Measurements from ENCODE around the gene UBE4B.
A peak's percentile ranks its signal among the peaks of the same experiment; 100 is the strongest.

The UBE4B gene

GRCh38 chr1:10121688-10122087, 88.9 kb downstream of the UBE4B start:
- no peak for DNase-seq

DNA sequence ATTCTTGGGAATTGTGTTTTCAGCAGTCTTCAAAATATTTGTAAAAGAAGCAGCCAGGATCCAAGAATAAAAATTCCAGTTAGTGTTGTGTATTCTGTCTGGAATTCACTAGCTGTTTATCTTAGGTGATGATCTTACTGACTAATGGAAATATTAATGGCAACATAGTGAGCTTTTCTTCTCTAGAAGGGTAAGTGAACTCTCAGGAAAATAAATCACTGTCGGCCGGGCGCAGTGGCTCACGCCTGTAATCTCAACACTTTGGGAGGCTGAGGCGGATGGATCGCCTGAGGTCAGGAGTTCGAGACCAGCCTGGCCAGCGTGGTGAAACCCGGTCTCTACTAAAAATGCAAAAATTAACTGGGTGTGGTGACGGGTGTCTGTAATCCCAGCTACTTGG, 90.2 kb downstream of the UBE4B start:
- no peak for DNase-seq

DNA sequence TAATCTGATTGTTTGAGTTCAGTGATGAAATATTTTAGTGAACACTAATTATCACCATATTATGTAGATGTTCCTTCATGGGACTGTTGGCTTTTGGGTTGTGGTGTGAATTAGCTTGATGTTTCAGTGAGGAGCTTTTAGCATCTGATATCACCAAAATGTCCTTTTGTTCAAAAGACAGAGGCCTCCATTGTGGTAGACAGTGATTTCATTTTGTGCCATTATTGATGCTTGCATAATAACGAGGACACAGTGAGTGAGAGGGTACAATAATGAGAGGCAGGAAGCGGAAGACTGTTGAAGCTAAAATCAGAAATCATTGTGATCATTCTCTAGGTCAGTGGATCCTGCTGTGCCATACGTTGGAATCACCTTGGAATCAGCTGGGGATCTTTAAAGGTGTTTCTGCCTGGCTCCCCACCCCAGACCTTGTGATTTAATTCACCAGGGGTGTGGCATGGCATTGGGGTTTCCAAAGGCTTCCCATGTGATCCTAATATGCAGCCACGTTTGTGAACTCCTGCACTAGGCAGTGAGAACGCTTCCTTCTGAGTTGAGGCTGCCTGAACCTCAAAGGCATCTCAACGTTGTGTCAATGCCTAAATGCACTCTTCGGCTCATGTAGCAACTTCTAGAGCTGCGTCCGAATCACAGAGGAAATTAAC, 95.5 kb downstream of the UBE4B start:
- DNase-seq, result no peak

- no peak for DNase-seq
Measured at GRCh38 chr1:10132316-10132715, 99.6 kb downstream of the UBE4B start.

DNA sequence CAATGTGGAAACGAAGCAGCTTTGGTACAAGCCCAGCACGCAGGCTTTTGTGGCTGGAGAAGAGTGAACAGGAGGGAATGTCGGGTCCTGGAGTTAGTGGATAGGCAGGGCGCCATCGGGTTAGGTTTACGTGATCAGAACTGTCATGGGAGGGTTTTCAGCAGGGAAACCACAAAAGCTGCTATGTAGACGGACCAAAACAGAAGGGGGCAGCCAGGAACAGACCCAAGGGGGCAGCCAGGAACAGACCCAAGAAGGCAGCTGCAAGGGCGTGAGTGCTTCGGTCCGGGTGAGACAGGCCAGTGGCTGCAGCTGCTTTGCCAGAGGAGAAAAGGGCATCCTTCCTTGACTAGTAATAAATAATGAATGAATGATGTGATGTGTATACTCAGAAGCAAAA, 100.1 kb downstream of the UBE4B start:
- DNase-seq, result no peak

GRCh38 chr1:10140981-10141380, 108.2 kb downstream of the UBE4B start:
- no peak for DNase-seq

DNA sequence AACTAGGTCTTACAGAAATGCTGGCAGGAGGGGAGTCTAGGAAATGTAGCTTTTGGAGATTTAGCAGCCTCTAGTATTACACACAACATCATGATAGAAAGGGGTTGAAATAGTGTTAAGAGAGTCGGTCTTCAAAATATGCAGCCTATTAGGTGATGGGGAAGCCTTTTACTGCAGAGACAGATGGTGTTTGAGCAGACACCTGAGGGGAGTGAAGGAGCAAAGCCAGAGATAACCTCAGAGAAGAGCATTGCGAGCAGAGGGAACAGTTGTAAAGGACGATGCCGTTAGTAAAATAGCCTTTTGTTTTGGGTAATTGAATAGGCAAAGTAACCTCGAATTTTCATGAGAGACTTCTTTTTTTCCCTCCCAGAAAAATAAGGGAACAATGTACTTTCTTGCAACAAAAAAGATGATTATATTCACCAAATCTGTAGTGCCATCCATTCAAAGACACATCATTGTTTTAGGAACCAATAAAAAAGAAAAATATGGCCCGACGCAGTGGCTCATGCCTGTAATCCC, 111.3 kb downstream of the UBE4B start:
- no peak for DNase-seq

DNA sequence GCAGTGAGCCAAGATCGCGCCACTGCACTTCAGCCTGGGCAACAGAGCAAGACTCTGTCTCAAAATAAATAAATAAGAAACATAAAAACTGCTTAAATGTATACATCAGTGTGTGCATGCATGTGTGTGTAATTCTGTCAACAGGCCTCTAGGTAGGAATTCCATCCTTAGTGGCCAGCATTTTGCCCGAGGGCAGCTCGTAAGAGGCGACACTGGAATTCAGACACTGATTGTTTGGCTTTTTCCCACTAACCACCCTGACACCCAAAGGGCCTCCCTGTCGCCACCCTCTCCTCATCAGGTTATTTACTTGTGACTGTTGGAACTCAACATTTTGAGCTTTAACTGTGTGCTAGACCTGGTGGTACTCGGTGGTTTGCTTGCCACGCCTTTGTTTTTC, 113.6 kb downstream of the UBE4B start:
- DNase-seq, result no peak

DNA sequence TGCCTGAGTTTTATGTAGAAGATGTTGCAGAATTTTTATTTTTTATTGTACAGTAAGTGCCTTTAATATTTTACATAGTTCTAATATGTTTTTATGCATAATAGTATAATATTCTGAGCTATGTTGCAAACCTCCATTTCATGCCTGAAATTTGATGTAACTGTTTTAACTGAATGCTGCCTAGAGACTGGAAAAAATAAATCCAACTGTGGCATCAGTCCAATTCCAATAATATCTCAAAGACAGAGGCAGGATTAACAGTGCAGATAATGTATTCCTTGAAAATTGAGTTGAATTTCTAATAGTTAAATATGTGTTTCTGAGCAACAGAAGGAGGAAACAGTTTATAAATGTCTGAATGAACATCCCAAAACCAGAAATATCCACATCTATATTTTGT, 116.5 kb downstream of the UBE4B start:
- no peak for DNase-seq

DNA sequence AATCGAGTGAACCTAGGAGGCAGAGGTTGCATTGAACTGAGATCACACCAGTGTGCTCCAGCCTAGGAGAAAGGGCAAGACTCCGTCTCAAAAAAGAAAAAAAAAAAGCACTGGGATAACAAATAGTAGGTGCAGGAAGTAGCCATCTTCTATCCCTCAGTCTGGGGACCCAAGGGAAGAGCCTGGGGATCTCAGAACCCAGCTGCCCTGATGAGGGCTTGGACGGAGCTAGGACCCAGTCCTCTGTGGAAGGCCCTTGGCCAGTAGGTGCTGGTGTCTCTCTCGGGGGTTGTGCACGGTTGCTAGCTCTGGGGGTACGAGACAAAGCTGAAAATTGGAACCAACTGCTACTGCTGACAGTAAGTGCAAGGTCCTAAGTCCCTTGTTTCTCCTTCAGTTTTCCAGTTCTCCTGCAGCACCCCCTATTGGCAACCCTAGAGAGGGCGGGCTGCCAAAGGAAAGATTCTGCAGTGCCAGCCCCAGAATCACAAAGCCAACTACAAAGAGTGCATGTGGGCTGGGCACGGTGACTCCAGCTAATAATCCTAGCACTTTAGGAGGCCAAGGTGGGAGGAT, 120.0 kb downstream of the UBE4B start:
- DNase-seq, result peak; percentile 56

GRCh38 chr1:10155087-10155712, 122.4 kb downstream of the UBE4B start:
- no peak for DNase-seq

- no peak for DNase-seq
Measured at GRCh38 chr1:10160173-10160572, 127.4 kb downstream of the UBE4B start.

GRCh38 chr1:10160907-10161490, 128.2 kb downstream of the UBE4B start:
- no peak for DNase-seq

GRCh38 chr1:10161541-10162290, 129.0 kb downstream of the UBE4B start:
- no peak for DNase-seq

DNA sequence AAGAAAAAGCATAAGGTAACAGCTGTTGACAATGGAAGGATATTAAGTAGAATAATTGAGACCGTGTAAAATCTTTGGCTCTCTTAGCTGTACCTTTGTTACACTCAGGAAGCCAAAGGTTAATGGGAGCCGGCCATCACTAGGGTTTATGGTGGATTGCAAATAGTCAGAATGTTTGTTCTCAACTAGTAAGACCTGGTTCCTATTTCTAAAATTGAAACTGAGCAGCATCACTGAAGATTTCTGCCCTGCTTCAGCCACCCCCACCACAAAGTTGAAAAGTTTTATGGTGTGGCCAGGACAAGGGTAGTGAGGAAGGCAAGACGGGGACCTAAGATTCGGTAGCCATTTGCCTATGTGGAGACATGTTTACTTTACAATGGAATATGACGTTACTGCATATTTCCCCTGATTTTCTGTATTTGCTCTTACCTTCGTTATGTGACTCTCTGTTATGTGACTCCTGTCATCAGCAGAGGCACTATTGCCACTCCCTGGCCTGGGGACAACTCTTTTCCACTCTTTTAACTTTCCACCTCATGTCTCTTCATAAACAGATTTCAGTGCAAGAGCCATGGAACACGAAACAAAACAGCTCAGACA, 136.3 kb downstream of the UBE4B start:
- no peak for DNase-seq

DNA sequence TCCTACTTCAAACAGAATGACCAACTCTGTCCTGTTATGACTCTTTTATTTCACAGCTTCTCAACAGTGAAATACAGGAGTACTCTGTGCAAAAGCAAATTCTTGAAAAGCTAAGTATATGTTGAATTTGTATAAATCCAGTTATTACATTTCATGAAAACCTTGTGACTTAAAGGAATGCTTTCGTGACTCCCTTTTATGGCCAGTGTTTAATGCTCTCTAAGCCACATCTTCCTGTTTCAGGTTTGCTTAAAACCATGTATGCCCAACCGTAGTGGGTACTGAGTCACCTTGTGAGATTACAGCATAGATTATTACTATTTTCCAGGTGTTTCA, 137.4 kb downstream of the UBE4B start:
- DNase-seq, result peak; percentile 38

GRCh38 chr1:10171105-10171767, 138.5 kb downstream of the UBE4B start:
- DNase-seq, result no peak

- DNase-seq, result no peak
Measured at GRCh38 chr1:10171995-10172669, 139.4 kb downstream of the UBE4B start.

- no peak for DNase-seq
Measured at GRCh38 chr1:10173582-10173981, 140.8 kb downstream of the UBE4B start.

DNA sequence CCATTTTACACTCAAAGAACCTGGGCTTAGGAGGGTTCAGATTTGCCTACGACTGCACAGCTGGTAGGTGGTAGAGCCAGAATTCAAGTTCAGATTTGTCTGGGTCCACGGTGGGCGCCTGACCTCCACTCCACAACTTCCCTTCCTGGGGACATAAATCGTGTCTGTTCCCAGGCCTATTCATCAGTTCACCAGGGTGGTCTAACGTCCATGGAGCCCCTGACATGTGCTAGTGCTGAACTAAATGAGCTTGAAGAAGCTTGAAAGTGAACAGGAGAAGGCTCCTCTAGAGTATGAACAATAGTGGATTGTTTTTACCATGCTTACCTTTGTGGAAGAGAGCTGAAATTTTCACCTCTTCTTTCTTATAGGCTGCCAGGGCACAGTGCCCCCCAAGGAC, 145.1 kb downstream of the UBE4B start:
- DNase-seq, result no peak

GRCh38 chr1:10178597-10179405, 146.0 kb downstream of the UBE4B start:
- no peak for DNase-seq
